Retina (tissue), 1 donor: ENCODE data around the gene CDH4.

Experiments used
- DNase-seq: peaks from one replicate; pipeline ENCODE4 v3.0.0-alpha.2; 2016

CDH4 gene

GRCh38 chr20:61913423-61914225 lies 661.6 kb downstream of the CDH4 start:
- no peak for DNase-seq

GRCh38 chr20:61915101-61915500 lies 663.0 kb downstream of the CDH4 start:
- DNase-seq, result no peak

GRCh38 chr20:61916318-61916891 lies 664.3 kb downstream of the CDH4 start:
- no peak for DNase-seq

GRCh38 chr20:61917474-61918145 lies 665.5 kb downstream of the CDH4 start:
- no peak for DNase-seq

- no peak for DNase-seq
These were observed 666.5 kb downstream of the CDH4 start for GRCh38 chr20:61918548-61918947.

- no peak for DNase-seq
These were observed 667.2 kb downstream of the CDH4 start for GRCh38 chr20:61919239-61919638.

- DNase-seq, result no peak
These were observed 667.8 kb downstream of the CDH4 start for GRCh38 chr20:61919675-61920365.

DNA sequence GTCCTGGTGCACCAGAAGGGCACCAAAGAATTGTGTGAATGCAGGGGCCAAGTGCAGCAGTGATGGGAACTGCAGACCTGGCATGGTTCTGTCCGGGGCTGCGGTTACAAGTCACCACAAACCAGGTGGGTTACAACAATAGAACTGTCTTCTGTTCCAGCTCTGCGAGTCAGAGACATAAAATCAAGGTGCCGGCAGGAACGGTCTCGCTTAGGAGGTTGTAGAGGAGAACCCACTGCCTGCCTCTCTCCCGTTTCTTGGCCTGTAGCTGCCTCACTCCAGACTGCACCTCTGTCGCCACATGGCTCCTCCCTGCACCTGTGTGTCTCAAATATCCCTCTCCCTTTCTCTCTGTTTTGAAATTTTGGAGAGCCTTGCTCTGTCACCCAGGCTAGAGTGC lies 670.4 kb downstream of the CDH4 start:
- no peak for DNase-seq

- DNase-seq, result no peak
These were observed 670.9 kb downstream of the CDH4 start for GRCh38 chr20:61922936-61923335.

- no peak for DNase-seq
These were observed 671.5 kb downstream of the CDH4 start for GRCh38 chr20:61923371-61924166.

DNA sequence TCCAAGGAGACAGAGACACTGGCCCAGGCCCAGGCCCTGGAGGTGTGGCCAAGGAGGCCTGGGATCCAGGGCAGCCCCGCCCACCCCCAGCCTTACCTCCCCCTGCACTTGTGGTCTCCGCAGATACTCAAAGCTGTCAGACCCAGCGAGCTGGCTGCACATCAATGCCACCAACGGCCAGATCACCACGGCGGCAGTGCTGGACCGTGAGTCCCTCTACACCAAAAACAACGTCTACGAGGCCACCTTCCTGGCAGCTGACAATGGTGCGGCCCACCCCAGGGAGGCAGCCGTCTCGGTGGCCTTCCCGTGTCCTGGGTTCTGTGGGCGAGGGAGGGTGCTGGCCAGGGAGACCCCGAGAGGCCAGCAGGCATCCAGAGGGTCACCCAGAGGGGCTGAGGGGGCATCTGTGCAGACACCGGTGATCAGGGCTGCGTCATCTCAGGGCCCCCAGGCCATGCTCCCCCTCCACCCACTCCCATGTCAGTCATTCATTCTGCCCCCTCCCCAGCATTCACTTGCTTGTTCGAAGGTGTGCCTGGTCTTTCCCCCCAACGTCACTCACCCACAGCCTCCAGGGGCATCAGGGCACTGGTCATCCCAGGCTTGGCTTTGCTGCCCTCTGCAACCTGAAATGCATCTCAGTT lies 672.3 kb downstream of the CDH4 start:
- DNase-seq, result no peak

DNA sequence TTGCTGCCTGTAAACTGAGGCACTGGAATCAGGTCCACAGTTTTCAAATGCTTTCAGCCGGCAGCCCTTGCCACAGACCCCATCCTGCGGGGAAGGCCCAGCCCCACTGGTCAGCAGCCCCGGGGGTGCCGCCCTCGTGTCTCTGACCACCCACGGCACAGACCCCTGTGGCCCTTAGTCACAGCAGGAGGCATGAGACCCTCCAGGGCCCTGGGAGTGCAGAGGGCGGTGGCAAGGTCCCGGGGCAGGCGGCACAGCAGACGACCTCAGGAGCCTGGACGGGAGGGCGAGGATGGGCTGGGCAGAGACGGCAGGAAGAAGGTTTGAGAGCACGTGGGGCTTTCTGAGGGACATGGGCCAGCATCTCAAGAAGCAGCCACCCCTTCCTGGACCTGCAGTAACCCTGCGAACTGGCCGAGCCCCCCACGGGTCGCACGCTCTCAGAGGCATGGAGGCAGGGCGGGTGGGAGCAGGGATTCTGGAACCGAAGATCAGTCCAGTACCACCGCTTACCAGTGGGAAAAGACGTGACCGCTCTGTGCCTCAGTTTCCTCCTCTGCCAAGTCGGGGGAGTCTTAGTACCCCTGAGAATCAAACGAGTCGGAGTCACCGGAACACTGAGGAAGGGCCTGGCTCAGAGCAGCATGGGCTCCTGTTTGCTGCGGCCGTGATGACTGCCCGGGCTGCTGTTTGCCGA lies 672.9 kb downstream of the CDH4 start:
- no peak for DNase-seq

DNA sequence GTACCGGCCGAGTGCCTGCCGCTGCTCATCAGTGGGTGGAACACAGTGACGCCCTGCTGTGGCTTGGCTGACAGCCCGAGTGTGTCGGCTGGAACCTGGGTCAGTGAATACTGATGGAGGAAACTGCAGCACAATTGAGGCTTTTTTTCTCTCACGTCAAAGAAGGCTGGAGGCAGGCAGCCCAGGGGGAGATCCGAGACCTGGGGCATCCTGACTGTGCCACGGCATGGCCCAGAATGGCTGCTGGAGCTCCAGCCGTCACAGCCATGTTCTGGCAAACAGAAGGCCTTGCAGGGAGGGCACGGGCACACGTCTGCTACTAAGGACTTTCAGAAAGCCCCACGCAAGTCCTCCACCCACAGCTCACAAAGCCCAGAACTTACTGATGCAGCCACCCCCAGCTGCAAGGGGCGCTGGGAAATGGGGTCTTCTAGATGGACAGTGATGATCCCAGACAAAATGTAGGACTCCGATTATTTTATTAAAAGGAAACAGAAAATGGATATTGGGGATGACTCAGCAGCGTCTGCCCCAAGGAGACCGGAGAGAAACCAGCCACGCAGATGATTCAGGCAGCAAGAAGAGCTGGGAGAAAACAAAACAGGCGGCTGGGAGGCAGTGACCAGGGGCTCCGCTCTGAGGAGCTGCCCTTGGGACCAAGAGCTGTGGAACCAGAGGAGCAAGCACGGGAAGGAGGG lies 673.6 kb downstream of the CDH4 start:
- no peak for DNase-seq

DNA sequence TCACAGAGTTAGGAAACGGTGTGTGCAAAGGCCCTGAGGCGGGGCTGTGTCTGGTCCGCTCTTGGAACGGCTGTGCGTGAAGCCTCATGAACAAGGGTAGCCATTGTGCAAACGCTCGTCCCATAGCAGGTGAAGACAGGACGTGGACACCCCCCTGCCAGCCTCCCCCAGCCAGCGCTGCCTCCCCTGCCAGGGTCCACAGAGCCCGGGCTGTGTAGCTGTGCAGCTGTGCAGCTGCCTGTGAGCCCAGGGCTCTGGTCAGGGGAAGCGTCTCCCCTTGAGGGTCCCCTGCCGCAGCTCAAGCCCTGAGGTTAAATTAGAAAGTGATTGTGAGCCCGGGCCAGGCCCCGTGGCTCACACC lies 674.2 kb downstream of the CDH4 start:
- no peak for DNase-seq

DNA sequence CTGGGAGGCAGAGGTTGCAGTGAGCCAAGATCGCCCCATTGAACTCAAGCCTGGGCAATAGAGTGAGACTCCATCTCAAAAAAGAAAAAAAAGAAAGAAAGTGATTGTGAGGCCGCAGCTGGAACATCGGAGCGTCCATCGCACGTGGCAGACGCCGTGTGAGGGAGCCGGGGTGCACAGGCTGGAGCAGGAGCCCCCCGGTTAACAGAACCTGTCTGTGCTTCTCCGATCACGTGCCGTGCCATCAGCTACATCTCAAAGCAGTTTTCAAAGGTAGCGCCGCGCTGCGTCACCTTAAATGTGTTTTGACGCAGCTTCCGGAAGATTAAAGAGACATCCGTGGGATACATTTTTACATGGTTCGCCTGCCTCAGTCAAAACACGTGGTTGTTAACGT lies 674.7 kb downstream of the CDH4 start:
- DNase-seq, result no peak

DNA sequence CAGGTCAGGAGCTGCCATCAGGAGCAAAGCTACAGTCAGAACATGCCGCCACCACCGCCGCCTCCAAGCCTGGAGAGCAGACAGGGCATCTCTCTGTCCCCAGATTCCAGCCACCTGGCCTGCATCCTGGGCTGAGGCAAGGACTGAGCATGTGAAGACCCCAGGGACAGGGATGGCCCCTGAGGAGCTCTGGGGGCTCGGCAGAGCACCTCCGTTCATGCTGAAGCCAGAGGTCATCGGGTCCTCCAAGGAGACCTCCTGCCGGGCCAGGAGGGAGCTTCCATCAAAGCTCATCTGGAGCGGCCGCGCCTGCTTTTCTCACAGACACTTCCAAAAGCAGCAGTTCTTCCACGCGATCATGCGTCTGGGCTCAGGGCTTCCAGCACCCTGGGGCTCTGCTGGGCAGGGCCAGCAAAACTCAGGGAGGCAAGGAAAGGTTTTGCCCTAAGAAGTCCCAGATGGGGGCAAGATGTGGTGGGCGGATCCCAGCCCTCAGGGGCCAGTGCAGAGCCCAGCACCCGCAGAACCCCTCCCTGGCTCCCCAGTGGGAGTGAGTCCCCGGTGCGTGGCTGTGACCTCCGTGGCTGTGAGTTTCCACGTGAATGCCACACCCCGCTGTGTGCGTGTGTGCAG lies 675.2 kb downstream of the CDH4 start:
- no peak for DNase-seq

DNA sequence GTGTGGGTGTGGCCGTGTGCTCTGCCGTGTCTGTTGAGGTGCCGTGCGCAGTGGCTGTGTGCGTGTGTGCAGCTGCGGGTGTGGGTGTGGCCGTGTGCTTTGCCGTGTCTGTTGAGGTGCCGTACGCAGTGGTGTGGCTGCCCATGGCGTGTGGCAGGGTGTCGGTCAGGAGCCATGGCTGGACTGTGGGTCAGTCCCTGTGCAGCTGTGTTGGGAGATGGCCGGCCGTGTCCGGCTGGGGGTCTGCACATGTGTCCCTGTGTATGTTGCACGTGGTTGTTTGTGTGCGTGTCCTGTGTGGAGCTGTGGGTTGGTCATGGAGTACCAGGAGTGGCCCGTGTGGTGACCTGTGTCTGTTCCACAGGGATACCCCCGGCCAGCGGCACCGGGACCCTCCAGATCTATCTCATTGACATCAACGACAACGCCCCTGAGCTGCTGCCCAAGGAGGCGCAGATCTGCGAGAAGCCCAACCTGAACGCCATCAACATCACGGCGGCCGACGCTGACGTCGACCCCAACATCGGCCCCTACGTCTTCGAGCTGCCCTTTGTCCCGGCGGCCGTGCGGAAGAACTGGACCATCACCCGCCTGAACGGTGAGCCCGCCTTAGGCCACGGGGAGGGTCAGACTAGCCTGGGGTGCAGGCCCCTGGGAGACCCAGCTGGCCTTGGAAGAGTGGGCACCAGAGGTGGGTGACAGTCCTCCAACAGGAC lies 675.9 kb downstream of the CDH4 start:
- DNase-seq, result no peak

DNA sequence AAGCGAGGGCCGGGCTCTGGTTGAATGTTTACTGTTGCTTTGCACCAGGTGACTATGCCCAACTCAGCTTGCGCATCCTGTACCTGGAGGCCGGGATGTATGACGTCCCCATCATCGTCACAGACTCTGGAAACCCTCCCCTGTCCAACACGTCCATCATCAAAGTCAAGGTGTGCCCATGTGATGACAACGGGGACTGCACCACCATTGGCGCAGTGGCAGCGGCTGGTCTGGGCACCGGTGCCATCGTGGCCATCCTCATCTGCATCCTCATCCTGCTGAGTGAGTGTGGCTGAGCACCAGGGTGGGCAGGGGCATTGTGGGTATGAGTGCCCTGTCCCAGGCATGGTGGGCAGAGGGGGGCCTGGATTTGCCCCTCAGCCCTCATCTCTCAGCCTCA lies 677.5 kb downstream of the CDH4 start:
- DNase-seq, result no peak

- DNase-seq, result no peak
These were observed 678.1 kb downstream of the CDH4 start for GRCh38 chr20:61929971-61930666.
